Spleen (tissue), 11 donors: ENCODE data around the gene ANKRD10. TPM values are rescaled to one million over a fixed set of nuclear protein-coding genes. Genes with fewer than 3 reads are reported as not detected.

ENCODE experiments used
- DNase-seq: peaks from one replicate; pipeline ENCODE4 v3.0.0-alpha.2; 2020
- H3K27ac ChIP-seq, 8 donors: fragments of 200-600 bp; sonication (generic) in 7 of 8; 1 replicate in 4 of 8; 2 replicates in 4 of 8; pipeline versions ENCODE4 v1.5.0 to v1.8.0; 2016 to 2021; ENCODE audit warnings: inconsistent platforms in 4 of 8, mild to moderate bottlenecking in 4 of 8, moderate library complexity in 1 of 8
- H3K27me3 ChIP-seq, 7 donors: fragments of 200-600 bp; sonication (generic) in 6 of 7; replicated peaks in 1 of 7; 1 replicate in 4 of 7; 2 replicates in 3 of 7; pipeline versions ENCODE4 v1.5.0 to v1.8.0; 2016 to 2021; ENCODE audit warnings: inconsistent platforms in 3 of 7, mild to moderate bottlenecking in 1 of 7
- H3K36me3 ChIP-seq, 6 donors: fragments of 200-600 bp; sonication (generic) in 5 of 6; 1 replicate in 4 of 6; 2 replicates in 2 of 6; pipeline versions ENCODE4 v1.5.0 to v1.8.0; 2016 to 2021; ENCODE audit warnings: inconsistent platforms in 2 of 6
- H3K4me1 ChIP-seq, 6 donors: fragments of 200-600 bp; sonication (generic) in 5 of 6; 1 replicate in 3 of 6; 2 replicates in 3 of 6; pipeline versions ENCODE4 v1.5.0 to v1.8.0; 2016 to 2021; ENCODE audit warnings: inconsistent platforms in 3 of 6
- H3K4me3 ChIP-seq, 8 donors: fragments of 200-600 bp; sonication (generic) in 7 of 8; 1 replicate in 4 of 8; 2 replicates in 4 of 8; pipeline versions ENCODE4 v1.5.0 to v1.8.0; 2016 to 2021; ENCODE audit warnings: inconsistent platforms in 4 of 8, mild to moderate bottlenecking in 4 of 8, moderate library complexity in 2 of 8
- H3K9me3 ChIP-seq, 8 donors: fragments of 200-600 bp; sonication (generic) in 7 of 8; 1 replicate in 4 of 8; 2 replicates in 4 of 8; pipeline versions ENCODE4 v1.5.0 to v1.8.0; 2016 to 2021; ENCODE audit warnings: inconsistent platforms in 4 of 8
- CTCF ChIP-seq, 11 experiments: fragments of 200-600 bp in 7 of 11; fragments of 450-650 bp in 4 of 11; sonication (generic) in 4 of 11; IDR thresholded peaks in 8 of 11; conservative IDR thresholded peaks in 3 of 11; 1 replicate in 7 of 11; 2 replicates in 4 of 11; pipeline versions ENCODE4 v1.4.0 to v1.8.0; 2016 to 2021; ENCODE audit warnings: antibody characterized with exemption in 11 of 11, inconsistent platforms in 4 of 11, mild to moderate bottlenecking in 1 of 11
- POLR2A ChIP-seq, 3 donors: fragments of 450-650 bp; IDR thresholded peaks; one replicate each; pipeline ENCODE4 v1.5.1; 2017; ENCODE audit warnings: antibody characterized with exemption in 3 of 3, mild to moderate bottlenecking in 1 of 3
- POLR2AphosphoS5 ChIP-seq, 3 donors: sonication (generic); formaldehyde crosslinking; IDR thresholded peaks; one replicate each; pipeline ENCODE4 v1.5.1; 2017; ENCODE audit warnings: antibody characterized with exemption in 3 of 3
- WGBS, 5 donors: extraction: QIAGEN DNeasy Blood & Tissue Kit in 3 of 5; methylation state at CpG; one replicate each; pipeline versions ENCODE4 v1.1.5 to v1.1.7; 2013 to 2018; 5-methylcytosine and 5-hydroxymethylcytosine counted together
- intact Hi-C: fragments of 100-400 bp; cut with DNase I; formaldehyde crosslinking; loops from one replicate; pipeline ENCODE4 v1.15.0; 2023; ENCODE audit warnings: low total_unique reads
- polyA plus RNA-seq, 3 donors: library from polyadenylated mRNA; stranded (reverse); fragments of 200-250 nt; gene quantifications; one replicate each; pipeline ENCODE4 v1.2.1, GENCODE V29; 2013
- total RNA-seq, 7 donors: library from RNA; depleted of rRNA in 3 of 7; stranded (reverse); fragments of >200 nt in 3 of 7; fragmentation: NEBNext Ultra II Directional in 4 of 7; extraction: Animal tissue kit (Norgen Biotek cat#: 25700) in 4 of 7; gene quantifications; one replicate each; pipeline versions ENCODE4 v1.1.0 to v1.2.1, GENCODE V29; 2016 to 2021
- donor health status: healthy with polysubstance abuse.
- donor health status: DM: no; HTN: no; CAD: no; lungs with moderate emphysema.
- donor health status: DM: no; HTN: no; CAD: no.
- donor health status: Bipolar disorder and iron deficiency.
- donor health status: healthy.
- donor health status: DM: no; HTN: no; CAD: no.
- donor health status: DM: yes; HTN: yes; CAD: no.

ANKRD10 gene
- total and polyA plus RNA-seq, 10 donors = 122 to 253 (median 183) TPM

- Histone ChIP-seq H3K4me3 (no peak overlapping the region), H3K4me1 (peaks cover 0 to 5% (median 0%) of the 10 kb centered on the region in 6 donors), H3K27ac (no peak overlapping the region), H3K9me3 (peaks cover 0 to 13% (median 12%) of the 10 kb centered on the region in 8 donors), H3K27me3 (peaks cover 0 to 5% (median 0%) of the 10 kb centered on the region in 7 donors), H3K36me3 (no peaks in the 10 kb centered on the region)
- TF ChIP-seq CTCF (IDR thresholded peaks at IDR 0.05 in 8 of 11, conservative IDR thresholded peaks at IDR 0.05 in 3 of 11) (no peak), POLR2A (IDR thresholded peaks at IDR 0.05) (no peak), POLR2AphosphoS5 (IDR thresholded peaks at IDR 0.05) (no peak)
- no peak for DNase-seq
- intact Hi-C loops = no loop called here
Measured at GRCh38 chr13:110860983-110861382, 53.9 kb downstream of the ANKRD10 start.

- no peak for DNase-seq
- TF ChIP-seq POLR2A (IDR thresholded peaks at IDR 0.05) = no peak
- Histone ChIP-seq H3K4me3 (no peak overlapping the region), H3K4me1 (peaks cover 0 to 5% (median 0%) of the 10 kb centered on the region in 6 donors), H3K36me3 (no peaks in the 10 kb centered on the region), H3K27ac (no peak overlapping the region), H3K9me3 (peaks cover 0 to 13% (median 12%) of the 10 kb centered on the region in 8 donors), H3K27me3 (no peaks in the 10 kb centered on the region)
- WGBS, 5 donors = 87 to 93% (median 90%) methylated on average over 3 of the region's 3 CpGs
- intact Hi-C loops = no loop called here
Measured at GRCh38 chr13:110856942-110857835, 57.7 kb downstream of the ANKRD10 start.

- intact Hi-C loops = no loop called here
- Histone ChIP-seq H3K27ac (no peak overlapping the region), H3K4me3 (no peak overlapping the region), H3K36me3 (no peaks in the 10 kb centered on the region), H3K9me3 (peaks cover 0 to 13% (median 12%) of the 10 kb centered on the region in 8 donors), H3K4me1 (peaks cover 0 to 5% (median 0%) of the 10 kb centered on the region in 6 donors), H3K27me3 (peaks cover 0 to 8% (median 0%) of the 10 kb centered on the region in 7 donors)
- TF ChIP-seq POLR2A (IDR thresholded peaks at IDR 0.05) = no peak
- TF ChIP-seq POLR2AphosphoS5 (IDR thresholded peaks at IDR 0.05) = no peak
- no peak for TF ChIP-seq CTCF (IDR thresholded peaks at IDR 0.05 in 8 of 11, conservative IDR thresholded peaks at IDR 0.05 in 3 of 11)
- WGBS, 5 donors = 67 to 83% (median 80%) methylated on average over 6 of the region's 6 CpGs
- no peak for DNase-seq
Measured at GRCh38 chr13:110855363-110855762, 59.5 kb downstream of the ANKRD10 start.

GRCh38 chr13:110854866-110855265, 60.0 kb downstream of the ANKRD10 start:
- intact Hi-C loops = no loop called here
- DNase-seq = no peak
- Histone ChIP-seq H3K4me1 (peaks cover 0 to 5% (median 0%) of the 10 kb centered on the region in 6 donors), H3K9me3 (peaks cover 0 to 13% (median 12%) of the 10 kb centered on the region in 8 donors), H3K27me3 (peaks cover 0 to 10% (median 0%) of the 10 kb centered on the region in 7 donors), H3K4me3 (no peak overlapping the region), H3K36me3 (no peaks in the 10 kb centered on the region), H3K27ac (no peak overlapping the region)
- TF ChIP-seq CTCF (IDR thresholded peaks at IDR 0.05 in 8 of 11, conservative IDR thresholded peaks at IDR 0.05 in 3 of 11) (no peak), POLR2A (IDR thresholded peaks at IDR 0.05) (no peak), POLR2AphosphoS5 (IDR thresholded peaks at IDR 0.05) (no peak)
- 95 to 100% (median 97%) methylated on average over 7 of the region's 7 CpGs for WGBS, 5 donors
